Middle frontal gyrus (tissue), 1 donor: ENCODE data around the gene GTF2F2.
A peak's percentile ranks its signal among the peaks of the same experiment; 100 is the strongest.
"Not testable (repeated sequence)": the region's sequence is repeated elsewhere in the genome, so short reads cannot be mapped to it uniquely, and the experiment has no call there.

ENCODE experiments used
- DNase-seq: peaks from one replicate; pipeline ENCODE4 v3.0.0-alpha.2; 2015; ENCODE audit warnings: low spot score; ENCODE audit errors: extremely low spot score

Gene GTF2F2

GRCh38 chr13:45178349-45179162 is 58.2 kb downstream of the GTF2F2 start:
- DNase-seq: no peak

GRCh38 chr13:45179428-45179827 is 59.1 kb downstream of the GTF2F2 start:
- DNase-seq: no peak

GRCh38 chr13:45180303-45180702 is 60.0 kb downstream of the GTF2F2 start:
- DNase-seq: no peak

- no peak for DNase-seq
Observed at GRCh38 chr13:45180713-45181601, 60.6 kb downstream of the GTF2F2 start.

- no peak for DNase-seq
Observed at GRCh38 chr13:45184693-45185092, 64.4 kb downstream of the GTF2F2 start.

GRCh38 chr13:45185286-45185685 is 65.0 kb downstream of the GTF2F2 start:
- no peak for DNase-seq

- DNase-seq: not testable (repeated sequence)
Observed at GRCh38 chr13:45189077-45189476, 68.8 kb downstream of the GTF2F2 start.

- DNase-seq: not testable (repeated sequence)
Observed at GRCh38 chr13:45189511-45189910, 69.2 kb downstream of the GTF2F2 start.

- no peak for DNase-seq
Observed at GRCh38 chr13:45191874-45192273, 71.6 kb downstream of the GTF2F2 start.

GRCh38 chr13:45194081-45194939 is 74.0 kb downstream of the GTF2F2 start:
- peak; percentile 72 for DNase-seq

- DNase-seq: no peak
Observed at GRCh38 chr13:45195421-45195820, 75.1 kb downstream of the GTF2F2 start.

GRCh38 chr13:45196096-45196495 is 75.8 kb downstream of the GTF2F2 start:
- no peak for DNase-seq

GRCh38 chr13:45196622-45197021 is 76.3 kb downstream of the GTF2F2 start:
- DNase-seq: no peak

- DNase-seq: no peak
Observed at GRCh38 chr13:45198041-45198440, 77.7 kb downstream of the GTF2F2 start.

- no peak for DNase-seq
Observed at GRCh38 chr13:45198924-45199323, 78.6 kb downstream of the GTF2F2 start.

- no peak for DNase-seq
Observed at GRCh38 chr13:45199711-45200110, 79.4 kb downstream of the GTF2F2 start.

- DNase-seq: no peak
Observed at GRCh38 chr13:45200701-45201232, 80.5 kb downstream of the GTF2F2 start, which contains the start of gene KCTD4. KCTD4 (minus strand) TSS chr13:45201045; CDS start chr13:45194567, 6,478 bp downstream.

- no peak for DNase-seq
Observed at GRCh38 chr13:45205124-45205523, 84.8 kb downstream of the GTF2F2 start.

- no peak for DNase-seq
Observed at GRCh38 chr13:45206340-45206739, 86.0 kb downstream of the GTF2F2 start.

GRCh38 chr13:45207319-45207718 is 87.0 kb downstream of the GTF2F2 start:
- no peak for DNase-seq

- DNase-seq: no peak
Observed at GRCh38 chr13:45208132-45208531, 87.8 kb downstream of the GTF2F2 start.
